Ureter (tissue), 1 donor: Measurements from ENCODE around the gene AKAP10. TPM values are rescaled to one million over a fixed set of nuclear protein-coding genes. Genes with fewer than 3 reads are reported as not detected.
"Not testable (repeated sequence)": the region's sequence is repeated elsewhere in the genome, so short reads cannot be mapped to it uniquely, and the experiment has no call there.

ENCODE experiments used
- DNase-seq: peaks from one replicate; pipeline ENCODE4 v3.0.0-alpha.2; 2020; ENCODE audit warnings: low spot score
- total RNA-seq: library from RNA; stranded (reverse); gene quantifications from one replicate; pipeline ENCODE4 v1.2.4, GENCODE V29; 2023
- donor health status: DM: yes; HTN: yes; CAD: no.

AKAP10 gene
- total RNA-seq, 1 donor from 2014 or later, result 57.1 TPM

GRCh38 chr17:19979917-19980770, 2.5 kb upstream of the AKAP10 start:
- no peak for DNase-seq

GRCh38 chr17:19978805-19979211, 1.2 kb upstream of the AKAP10 start:
- no peak for DNase-seq

DNA sequence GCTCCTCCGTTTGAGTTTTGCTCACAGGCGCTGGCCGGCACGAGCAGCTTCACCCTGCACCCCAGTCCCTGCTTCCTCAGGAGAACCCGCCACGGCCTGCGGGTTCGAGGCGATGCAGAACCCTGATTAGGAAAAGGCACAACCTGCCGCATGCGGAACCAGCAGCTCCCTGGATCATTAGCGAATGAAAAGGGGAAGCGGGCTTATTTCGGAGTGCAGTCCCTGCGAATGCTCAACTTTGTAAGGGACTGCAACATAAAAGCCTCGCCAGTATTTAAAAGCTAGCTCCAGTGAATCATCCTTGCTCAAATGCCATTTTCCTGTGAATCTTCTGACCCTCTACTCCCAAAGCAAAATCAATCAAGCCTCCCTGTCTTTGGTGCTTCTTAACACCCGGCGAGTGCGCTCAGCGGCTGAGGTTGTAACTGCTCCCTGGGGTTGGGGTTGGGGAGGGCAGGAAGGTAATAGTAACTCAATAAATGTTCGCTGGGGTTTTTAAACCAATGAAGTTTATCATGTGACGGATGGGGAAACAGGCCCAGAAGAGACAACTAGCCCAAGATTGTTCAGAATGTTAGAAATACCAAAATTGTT, 678 bp upstream of the AKAP10 start:
- peak; percentile 47 for DNase-seq

GRCh38 chr17:19975601-19976000, 2.0 kb downstream of the AKAP10 start:
- no peak for DNase-seq

- DNase-seq, result no peak
Measured at GRCh38 chr17:19973156-19973555, 4.5 kb downstream of the AKAP10 start.

DNA sequence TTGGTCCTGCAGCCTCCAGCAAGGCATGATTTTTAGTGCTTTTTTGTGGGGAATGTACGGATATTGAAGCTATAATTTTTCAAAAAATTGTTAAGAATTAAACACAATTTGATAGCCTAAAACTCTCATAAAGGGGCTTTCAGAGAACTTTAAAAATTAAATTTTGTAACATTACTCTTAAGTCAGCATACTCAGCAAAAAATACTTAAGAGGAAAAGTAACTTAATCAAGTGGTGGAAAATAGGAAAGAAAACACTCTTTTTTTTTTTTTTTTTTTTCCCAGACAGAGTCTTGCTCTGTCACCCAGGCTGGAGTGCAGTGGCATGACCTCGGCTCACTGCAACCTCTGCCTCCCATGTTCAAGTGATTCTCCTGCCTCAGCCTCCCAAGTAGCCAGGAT, 14.7 kb downstream of the AKAP10 start:
- not testable (repeated sequence) for DNase-seq

DNA sequence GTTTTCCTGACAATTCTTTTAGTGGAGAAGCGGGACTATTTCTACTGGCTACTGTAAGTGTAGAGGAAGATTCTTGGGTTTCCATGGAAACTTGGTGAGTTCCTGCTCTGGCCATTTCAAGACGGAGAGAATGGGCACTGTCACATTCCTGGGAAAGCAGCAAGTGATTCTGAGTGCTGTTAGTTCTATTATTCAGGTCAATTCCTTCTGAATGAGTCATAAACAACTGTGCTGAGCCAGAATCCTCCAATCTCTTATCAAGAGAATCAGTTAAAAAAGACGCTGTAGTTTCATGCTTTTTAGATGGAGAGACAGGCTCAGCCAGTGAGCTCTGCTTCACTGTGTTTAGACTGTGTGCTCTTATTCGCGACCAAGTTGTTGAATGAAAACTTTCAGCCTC, 19.6 kb downstream of the AKAP10 start:
- DNase-seq, result no peak

DNA sequence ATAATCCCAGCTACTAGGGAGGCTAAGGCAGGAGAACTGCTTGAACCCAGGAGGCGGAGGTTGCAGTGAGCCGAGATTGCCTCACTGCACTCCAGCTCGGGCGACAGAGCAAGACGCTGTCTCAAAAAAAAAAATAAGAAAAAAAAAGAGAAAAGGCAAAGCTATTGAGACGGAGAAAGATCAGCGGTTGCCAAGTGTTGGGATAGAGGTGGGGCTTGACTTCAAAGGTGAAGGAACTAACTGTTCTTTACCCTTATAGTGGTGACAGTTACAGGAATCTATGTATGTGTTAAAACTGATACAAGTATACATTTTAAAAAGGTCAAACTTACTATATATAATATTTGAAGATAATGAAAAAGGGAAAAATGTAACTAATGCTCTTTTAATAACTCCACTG, 22.5 kb downstream of the AKAP10 start:
- no peak for DNase-seq

GRCh38 chr17:19951411-19951810, 26.2 kb downstream of the AKAP10 start:
- not testable (repeated sequence) for DNase-seq

- not testable (repeated sequence) for DNase-seq
Measured at GRCh38 chr17:19950624-19951195, 26.9 kb downstream of the AKAP10 start.

DNA sequence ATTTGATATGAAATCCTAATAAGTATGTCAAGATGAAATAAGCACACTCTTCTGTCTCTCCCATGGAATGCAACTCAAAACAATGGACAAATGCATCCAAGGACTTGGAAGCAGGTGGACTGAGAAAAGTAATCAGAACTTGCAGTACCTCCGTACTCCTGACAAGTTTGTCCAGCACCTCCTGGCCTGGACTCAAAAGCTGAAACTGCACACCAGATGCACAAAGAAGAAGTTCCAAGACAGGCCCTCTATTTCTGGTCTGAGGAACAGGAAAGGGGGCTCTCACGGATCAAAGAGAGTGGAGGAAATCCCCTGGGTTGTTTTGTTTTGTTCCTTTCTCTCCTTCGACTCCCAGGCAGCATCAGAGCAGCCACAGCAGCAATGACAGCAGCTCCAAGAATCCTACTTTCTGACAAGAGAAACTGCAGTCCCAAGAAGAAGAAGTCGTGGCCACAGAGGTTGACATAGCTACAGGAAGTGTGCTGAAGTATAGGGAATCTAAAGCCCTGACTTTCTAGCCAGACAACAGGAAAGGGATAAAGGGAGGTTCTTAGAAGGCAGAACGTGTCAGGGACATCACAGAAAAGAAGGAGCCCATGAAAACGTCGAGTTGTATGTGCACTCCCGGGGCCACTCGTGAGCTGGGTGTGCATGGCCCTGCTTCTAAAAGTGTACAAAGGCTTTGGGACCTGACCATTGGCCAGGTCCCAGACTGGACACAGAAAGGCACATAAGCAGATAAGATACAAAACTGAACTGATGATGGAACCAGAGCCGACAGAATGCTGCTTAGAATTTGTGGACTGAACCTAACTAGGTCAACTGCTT, 29.3 kb downstream of the AKAP10 start:
- DNase-seq, result no peak

DNA sequence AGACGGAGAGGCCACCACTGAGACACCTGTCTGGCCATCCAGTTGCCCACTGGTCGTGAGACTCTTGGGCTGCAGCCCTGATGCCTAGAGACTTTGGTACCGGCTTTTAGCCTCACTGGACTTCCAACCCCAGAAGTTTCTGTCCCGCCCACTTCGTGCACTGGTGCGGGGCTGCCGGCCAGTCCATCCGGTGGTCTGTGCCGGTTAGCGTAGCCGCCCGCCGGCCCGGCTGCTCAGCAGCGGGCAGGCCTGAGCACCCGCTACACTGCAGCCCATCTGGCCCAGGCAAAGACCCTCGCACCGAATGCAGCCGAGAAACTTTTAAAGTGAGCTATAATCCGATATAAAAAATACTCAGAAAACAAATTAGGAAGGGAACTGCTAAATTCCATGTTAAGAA, 30.7 kb downstream of the AKAP10 start:
- no peak for DNase-seq

GRCh38 chr17:19945009-19945626, 32.5 kb downstream of the AKAP10 start:
- DNase-seq, result no peak

GRCh38 chr17:19943599-19943998, 34.0 kb downstream of the AKAP10 start:
- no peak for DNase-seq

DNA sequence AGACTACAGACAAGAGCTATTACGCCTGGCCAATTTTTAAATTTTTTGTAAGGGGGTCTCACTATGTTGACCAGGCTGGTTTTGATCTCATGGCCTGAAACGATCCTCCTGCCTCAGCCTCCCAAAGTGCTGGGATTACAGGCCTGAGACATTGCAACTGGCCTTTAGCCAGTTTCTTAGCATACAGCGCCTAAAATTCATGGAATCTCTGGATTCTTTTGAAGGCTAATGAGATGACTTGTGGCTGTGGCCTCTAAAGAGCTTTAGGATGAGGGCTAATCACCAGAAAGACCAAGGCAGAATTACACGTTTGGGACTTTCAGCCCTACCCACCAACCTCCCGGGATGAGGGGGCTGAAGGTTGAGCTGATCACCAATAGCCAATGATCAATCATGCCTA, 34.6 kb downstream of the AKAP10 start:
- DNase-seq, result no peak

- DNase-seq, result no peak
Measured at GRCh38 chr17:19940722-19941464, 36.7 kb downstream of the AKAP10 start.

GRCh38 chr17:19939993-19940721, 37.5 kb downstream of the AKAP10 start:
- DNase-seq, result no peak

DNA sequence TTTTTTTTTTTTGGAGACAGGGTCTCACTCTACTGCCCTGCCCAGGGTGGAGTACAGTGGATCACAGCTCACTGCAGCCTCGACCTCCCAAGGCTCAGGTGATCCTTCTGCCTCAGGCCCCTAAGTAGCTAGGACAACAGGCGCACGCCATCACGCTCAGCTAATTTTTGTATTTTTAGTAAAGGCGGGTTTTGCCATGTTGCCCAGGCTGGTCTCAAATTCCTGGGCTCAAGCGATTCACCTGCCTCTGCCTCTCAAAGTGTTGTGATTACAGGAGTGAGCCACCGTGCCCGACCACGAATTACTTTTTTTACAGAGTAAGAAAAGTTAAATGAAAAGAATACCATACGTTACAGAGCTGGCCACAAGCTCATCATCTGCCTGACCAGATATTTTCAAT, 38.9 kb downstream of the AKAP10 start:
- DNase-seq, result no peak

DNA sequence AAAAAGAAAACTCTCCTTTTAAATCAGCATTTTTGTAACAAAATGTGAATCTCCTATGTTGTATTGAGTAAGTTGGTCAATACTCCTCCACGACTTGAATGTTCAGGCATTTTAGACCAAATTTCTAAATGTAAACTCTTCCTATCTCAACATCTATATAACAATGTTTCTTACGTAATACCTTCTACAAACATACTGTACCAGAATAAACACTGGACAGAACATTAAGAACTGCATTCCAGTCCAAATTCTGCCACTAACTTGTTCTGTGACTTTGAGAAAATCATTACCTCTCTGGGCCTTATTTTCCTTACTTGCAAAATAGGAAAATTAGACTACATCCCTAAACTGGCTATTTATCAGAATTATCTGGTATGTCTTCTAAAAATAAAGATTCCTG, 40.1 kb downstream of the AKAP10 start:
- DNase-seq, result no peak

DNA sequence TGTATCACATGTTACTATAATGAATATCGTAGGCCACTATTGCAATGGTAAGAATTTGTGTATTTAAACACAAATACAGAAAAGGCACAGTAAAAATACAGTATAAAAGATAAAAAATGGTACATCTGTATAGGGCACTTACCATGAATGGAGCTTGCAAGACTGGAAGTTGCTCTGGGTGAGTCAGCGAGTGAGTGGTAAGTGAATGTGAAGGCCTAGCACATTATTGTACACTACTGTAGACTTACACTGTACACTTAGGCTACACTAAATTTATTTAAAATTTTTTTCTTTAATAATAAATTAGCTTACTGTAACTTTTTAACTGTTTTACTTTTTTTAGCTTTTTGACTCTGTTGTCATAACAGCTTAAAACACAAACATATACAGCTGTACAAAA, 42.5 kb downstream of the AKAP10 start:
- DNase-seq, result no peak
